HepG2 (cell line): ENCODE measurements around the gene ATOSB. TPM values are rescaled to one million over a fixed set of nuclear protein-coding genes. Genes with fewer than 3 reads are reported as not detected.

ENCODE experiments used
- ATAC-seq: fragments of 200-7000 bp; cut with Tn5 transposase; 3 replicates; pipeline ENCODE4 v1.9.1; 2020; ENCODE audit warnings: mild to moderate bottlenecking, moderate library complexity
- BruUV-seq: library from RNA; stranded (reverse); fragments of 400-500 nt; replicated peaks from 2 replicates; lab custom pipeline; 2021; lab: Mats Ljungman, UMichigan
- CTCF ChIA-PET: fragments of 300-600 bp; formaldehyde crosslinking; extraction: SDS; loops from one replicate; lab custom pipeline; 2021; ENCODE audit warnings: low total read pairs, inconsistent platforms, low intra/inter-chr PET ratio; lab: Yijun Ruan, JAX
- POLR2A ChIA-PET: fragments of 350-600 bp; sonication (Branson Sonifier 250); formaldehyde crosslinking; loops from one replicate; lab custom pipeline; 2020; ENCODE audit warnings: antibody characterized with exemption, inconsistent platforms; lab: Yijun Ruan, JAX
- DNase-seq: peaks from one replicate; pipeline ENCODE4 v3.0.0-alpha.2; 2015; ENCODE audit warnings: low spot score
- FAIRE-seq: peaks from 3 replicates; lab custom pipeline; 2011; peaks lifted over from hg19 to GRCh38; lab: Jason Lieb, UNC
- H2AFZ ChIP-seq: one replicate; pipeline ENCODE4 v1.6.1; 2011; ENCODE audit warnings: low read length, inconsistent platforms
- H3K27ac ChIP-seq: fragments of 300-600 bp; 3 replicates; pipeline ENCODE4 v1.8.0; 2011; ENCODE audit warnings: mixed run types, mild to moderate bottlenecking, mixed read lengths, low read length, inconsistent platforms; ENCODE audit not compliant: insufficient read depth; ENCODE audit errors: extremely low read length
- H3K27me3 ChIP-seq, 2 experiments: fragments of 200-600 bp in 1 of 2; 2 replicates in 1 of 2; 3 replicates in 1 of 2; pipeline versions ENCODE4 v1.6.0 to v1.8.0; 2011; ENCODE audit warnings: low read length in 2 of 2, mild to moderate bottlenecking in 2 of 2, moderate library complexity in 2 of 2, inconsistent platforms in 1 of 2; ENCODE audit not compliant: insufficient read depth in 2 of 2, control insufficient read depth in 1 of 2
- H3K36me3 ChIP-seq, 2 experiments: fragments of 200-600 bp in 1 of 2; replicated peaks in 1 of 2; 2 replicates in 1 of 2; 3 replicates in 1 of 2; pipeline versions ENCODE4 v1.5.1 to v1.8.0; 2011; ENCODE audit warnings: low read length in 2 of 2, inconsistent platforms in 1 of 2; ENCODE audit not compliant: insufficient read depth in 2 of 2, control insufficient read depth in 1 of 2
- H3K4me1 ChIP-seq: 2 replicates; pipeline ENCODE4 v1.5.1; 2012; ENCODE audit warnings: low read length, inconsistent platforms; ENCODE audit not compliant: insufficient read depth
- H3K4me2 ChIP-seq: 2 replicates; pipeline ENCODE4 v1.6.0; 2011; ENCODE audit warnings: low read depth, low read length, inconsistent platforms
- H3K4me3 ChIP-seq, 3 experiments: fragments of 200-600 bp in 1 of 3; sonication (generic), shearing (Covaris generic) in 1 of 3; replicated peaks in 1 of 3; 2 replicates each; pipeline ENCODE4 v1.5.1; 2011 to 2016; ENCODE audit warnings: low read length in 3 of 3, inconsistent platforms in 2 of 3, low read depth in 2 of 3, mild to moderate bottlenecking in 2 of 3, control low read depth in 1 of 3, mixed read lengths in 1 of 3; ENCODE audit not compliant: insufficient read depth in 1 of 3
- H3K79me2 ChIP-seq: one replicate; pipeline ENCODE4 v1.6.1; 2011; ENCODE audit warnings: low read length, inconsistent platforms; ENCODE audit not compliant: insufficient read depth
- H3K9ac ChIP-seq: 2 replicates; pipeline ENCODE4 v1.6.0; 2011; ENCODE audit warnings: mild to moderate bottlenecking, low read depth, low read length, inconsistent platforms; ENCODE audit not compliant: insufficient read depth
- H3K9me3 ChIP-seq: 2 replicates; pipeline ENCODE4 v1.5.1; 2012; ENCODE audit warnings: mild to moderate bottlenecking, low read length
- H4K20me1 ChIP-seq: 2 replicates; pipeline ENCODE4 v1.6.0; 2011; ENCODE audit warnings: inconsistent platforms, mild to moderate bottlenecking, low read length, moderate library complexity; ENCODE audit not compliant: insufficient read depth
- ARHGAP35 ChIP-seq: sonication (generic); formaldehyde crosslinking; IDR thresholded peaks from 2 replicates; pipeline ENCODE4 v1.9.0; 2022; ENCODE audit warnings: mild to moderate bottlenecking, inconsistent platforms, moderate library complexity, missing genetic modification reagents, borderline replicate concordance
- KMT2B ChIP-seq: IDR thresholded peaks from 2 replicates; pipeline ENCODE4 v1.6.1; 2016; ENCODE audit warnings: missing genetic modification reagents, missing compliant biosample characterization
- SMAD1 ChIP-seq: sonication (generic); formaldehyde crosslinking; IDR thresholded peaks from 2 replicates; pipeline ENCODE4 v1.4.0; 2020; ENCODE audit warnings: missing genetic modification reagents, low read depth, mild to moderate bottlenecking, borderline replicate concordance
- SOX13 ChIP-seq, 3 experiments: fragments of 450-650 bp in 1 of 3; sonication (generic) in 1 of 3; formaldehyde crosslinking in 1 of 3; IDR thresholded peaks in 2 of 3; conservative IDR thresholded peaks in 1 of 3; 2 replicates each; pipeline versions ENCODE4 v1.5.0 to v1.6.1; 2016 to 2020; ENCODE audit warnings: antibody characterized with exemption in 1 of 3, mild to moderate bottlenecking in 1 of 3, missing compliant biosample characterization in 1 of 3, missing genetic modification reagents in 1 of 3, moderate library complexity in 1 of 3
- ZBTB3 ChIP-seq: sonication (generic); formaldehyde crosslinking; IDR thresholded peaks from 2 replicates; pipeline ENCODE4 v1.4.0; 2020; ENCODE audit warnings: low read depth, mild to moderate bottlenecking, moderate library complexity, missing genetic modification reagents, borderline replicate concordance
- ZNF468 ChIP-seq: sonication (generic); formaldehyde crosslinking; IDR thresholded peaks from 2 replicates; pipeline ENCODE4 v1.8.0; 2022; ENCODE audit warnings: mild to moderate bottlenecking, moderate library complexity, missing genetic modification reagents
- ZNF589 ChIP-seq: sonication (generic); formaldehyde crosslinking; conservative IDR thresholded peaks from 2 replicates; pipeline ENCODE4 v1.8.0; 2022; ENCODE audit warnings: mild to moderate bottlenecking, moderate library complexity, missing genetic modification reagents
- ZNF720 ChIP-seq: sonication (generic); formaldehyde crosslinking; IDR thresholded peaks from 2 replicates; pipeline ENCODE4 v1.4.0; 2020; ENCODE audit warnings: missing genetic modification reagents
- ZNF781 ChIP-seq: sonication (generic); formaldehyde crosslinking; IDR thresholded peaks from 2 replicates; pipeline ENCODE4 v1.5.1; 2020; ENCODE audit warnings: borderline replicate concordance, mild to moderate bottlenecking, missing genetic modification reagents; ENCODE audit errors: not compliant biosample characterization
- ZSCAN30 ChIP-seq: sonication (generic); formaldehyde crosslinking; IDR thresholded peaks from 2 replicates; pipeline ENCODE4 v1.5.0; 2020; ENCODE audit warnings: mild to moderate bottlenecking, missing genetic modification reagents
- WGBS: methylation state at CpG from one replicate; pipeline ENCODE4 v1.1.6; 2017; ENCODE audit warnings: low lambda C conversion rate; 5-methylcytosine and 5-hydroxymethylcytosine counted together
- in situ Hi-C: cut with HindIII; loops from 2 replicates; pipeline ENCODE4 v1.10.0; 2017; ENCODE audit warnings: low pct_unique_long_range_greater_than_20kb; ENCODE audit not compliant: extremely low pct_ligation_motif_present
- intact Hi-C: fragments of 100-400 bp; cut with micrococcal nuclease; formaldehyde crosslinking; loops from one replicate; pipeline ENCODE4 v1.10.0; 2022; ENCODE audit not compliant: unreplicated experiment
- polyA plus RNA-seq, 8 experiments: library from polyadenylated mRNA; depleted of rRNA in 3 of 8; stranded (reverse) in 7 of 8; unstranded in 1 of 8; fragments of >200 nt; fragmentation: Illumina TruSeq in 4 of 8; extraction: Trizol in 4 of 8; gene quantifications; 2 replicates each; pipeline versions ENCODE4 v1.2.1 to v1.2.3, GENCODE V29; 2011 to 2016; ENCODE audit warnings: low read depth in 4 of 8, missing spikeins in 1 of 8, mixed read lengths in 1 of 8; ENCODE audit not compliant: insufficient read depth in 1 of 8
- total RNA-seq, 5 experiments: library from RNA; depleted of rRNA; stranded (reverse); fragments of >200 nt; fragmentation: Illumina TruSeq; extraction: Trizol; gene quantifications; 2 replicates each; pipeline ENCODE4 v1.2.3, GENCODE V29; 2016; ENCODE audit warnings: low read depth in 1 of 5
- TF ChIP-seq, protein P1 (sequence below): sonication (generic); formaldehyde crosslinking; IDR thresholded peaks from 2 replicates; pipeline ENCODE4 v1.5.0; 2020; ENCODE audit warnings: mild to moderate bottlenecking, missing genetic modification reagents, borderline replicate concordance

ATOSB gene
- total and polyA plus RNA-seq, 2 of the 13 experiments (the other 11 are each of a cell fraction or from before 2014, with no cell fraction given) = 1.9 to 6.4 TPM

DNA sequence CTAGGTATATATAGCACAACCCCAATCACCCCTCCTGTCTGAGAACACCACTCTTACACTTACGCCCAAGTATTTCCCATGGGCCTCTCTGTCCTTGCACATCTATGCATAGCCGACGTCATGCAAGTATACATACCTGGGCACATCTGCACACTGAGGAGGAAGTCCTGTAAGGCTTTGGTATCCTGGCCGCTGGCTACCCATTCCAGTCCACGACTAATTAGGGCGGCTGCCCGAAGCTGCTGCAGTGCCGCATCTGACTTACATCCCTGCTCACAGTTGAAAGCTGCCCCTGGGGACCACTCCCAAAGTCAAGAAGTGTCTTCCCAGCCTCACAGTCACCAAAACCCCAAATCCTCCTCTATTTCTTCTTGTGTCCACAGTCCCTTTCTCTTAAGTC lies 40.9 kb downstream of the ATOSB start:
- DNase-seq = no peak
- CTCF ChIA-PET = no interaction called here
- no peak for FAIRE-seq
- POLR2A ChIA-PET = no interaction called here
- peaks cover 46% of the 10 kb centered on the region for H3K79me2 ChIP-seq
- H3K27ac ChIP-seq = no peak overlapping the region
- no peak overlapping the region for H3K4me2 ChIP-seq
- H3K9me3 ChIP-seq = no peaks in the 10 kb centered on the region
- WGBS = 97% methylated on average over 8 of the region's 8 CpGs
- H3K9ac ChIP-seq = no peak overlapping the region
- peaks cover 4 to 23% of the 10 kb centered on the region in 2 experiments; a peak in 4 of 5 replicates for H3K36me3 ChIP-seq
- no peak overlapping the region for H2AFZ ChIP-seq
- H4K20me1 ChIP-seq = peaks cover 19% of the 10 kb centered on the region
- no TSS peak for BruUV-seq
- no peak overlapping the region for H3K4me3 ChIP-seq
- in situ Hi-C loops (no loop called here), intact Hi-C loops (no loop called here)
- ATAC-seq = no peak
- H3K4me1 ChIP-seq = peaks cover 36% of the 10 kb centered on the region
- TF ChIP-seq ZSCAN30 (CRISPR knock-in tag) (no peak), ZNF781 (CRISPR knock-in tag) (no peak)
- no peaks in the 10 kb centered on the region; a peak in 1 of 5 replicates for H3K27me3 ChIP-seq

DNA sequence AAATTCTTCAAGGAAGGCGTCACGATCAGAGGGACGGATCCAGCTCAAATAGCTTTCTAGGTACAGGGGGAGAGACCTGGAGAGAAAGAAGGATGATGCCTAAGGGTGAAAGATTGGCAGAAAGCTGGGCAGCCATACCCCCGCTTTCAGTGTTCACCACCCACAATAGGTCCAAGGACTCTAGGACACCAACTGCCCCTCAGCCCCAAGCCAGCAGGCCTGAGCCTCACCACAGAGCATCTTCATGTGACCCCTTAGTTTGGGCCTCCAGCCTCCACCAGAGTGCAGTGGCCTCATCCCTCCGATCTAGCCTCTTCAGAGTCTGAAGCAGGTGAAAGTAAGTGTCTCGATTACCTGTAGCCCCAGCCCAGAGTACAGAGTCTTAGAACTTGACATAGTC lies 41.5 kb downstream of the ATOSB start:
- peaks cover 26% of the 10 kb centered on the region for H4K20me1 ChIP-seq
- H3K27me3 ChIP-seq = no peaks in the 10 kb centered on the region; a peak in 1 of 5 replicates
- BruUV-seq = no TSS peak
- H3K36me3 ChIP-seq = peaks cover 4 to 24% of the 10 kb centered on the region in 2 experiments; a peak in 4 of 5 replicates
- in situ Hi-C loops (no loop called here), intact Hi-C loops (no loop called here)
- FAIRE-seq (no peak), DNase-seq (no peak), ATAC-seq (no peak)
- no peak for TF ChIP-seq ZNF589 (CRISPR knock-in tag)
- TF ChIP-seq ZNF468 (CRISPR knock-in tag) = no peak
- no peak for TF ChIP-seq ARHGAP35 (CRISPR knock-in tag)
- TF ChIP-seq ZNF720 = no peak
- no peak for TF ChIP-seq ZBTB3 (CRISPR knock-in tag)
- TF ChIP-seq KMT2B (CRISPR knock-in tag) = no peak
- TF ChIP-seq SOX13 (IDR thresholded peaks at IDR 0.05) = no peak
- no peak for TF ChIP-seq SOX13 (CRISPR knock-in tag; conservative IDR thresholded peaks at IDR 0.05 in 1 of 2, IDR thresholded peaks at IDR 0.05 in 1 of 2)
- TF ChIP-seq, protein P1, sequence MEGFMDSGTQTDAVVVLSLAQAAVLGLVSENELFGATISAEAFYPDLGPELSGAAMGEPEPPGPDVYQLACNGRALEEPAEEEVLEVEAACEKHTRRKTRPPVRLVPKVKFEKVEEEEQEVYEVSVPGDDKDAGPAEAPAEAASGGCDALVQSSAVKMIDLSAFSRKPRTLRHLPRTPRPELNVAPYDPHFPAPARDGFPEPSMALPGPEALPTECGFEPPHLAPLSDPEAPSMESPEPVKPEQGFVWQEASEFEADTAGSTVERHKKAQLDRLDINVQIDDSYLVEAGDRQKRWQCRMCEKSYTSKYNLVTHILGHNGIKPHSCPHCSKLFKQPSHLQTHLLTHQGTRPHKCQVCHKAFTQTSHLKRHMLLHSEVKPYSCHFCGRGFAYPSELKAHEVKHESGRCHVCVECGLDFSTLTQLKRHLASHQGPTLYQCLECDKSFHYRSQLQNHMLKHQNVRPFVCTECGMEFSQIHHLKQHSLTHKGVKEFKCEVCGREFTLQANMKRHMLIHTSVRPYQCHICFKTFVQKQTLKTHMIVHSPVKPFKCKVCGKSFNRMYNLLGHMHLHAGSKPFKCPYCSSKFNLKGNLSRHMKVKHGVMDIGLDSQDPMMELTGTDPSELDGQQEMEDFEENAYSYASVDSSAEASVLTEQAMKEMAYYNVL (CRISPR knock-in tag) = no peak
- no peak for TF ChIP-seq SMAD1 (CRISPR knock-in tag)
- CTCF ChIA-PET = no interaction called here
- no peaks in the 10 kb centered on the region for H3K9me3 ChIP-seq
- POLR2A ChIA-PET = no interaction called here
- no peak overlapping the region for H3K9ac ChIP-seq
- WGBS = 98% methylated on average over 6 of the region's 6 CpGs
- no peak overlapping the region for H3K4me2 ChIP-seq
- H3K4me3 ChIP-seq = no peak overlapping the region
- no peak overlapping the region for H3K27ac ChIP-seq
- peaks cover 49% of the 10 kb centered on the region for H3K79me2 ChIP-seq
- H2AFZ ChIP-seq = no peak overlapping the region
- peaks cover 43% of the 10 kb centered on the region for H3K4me1 ChIP-seq
